Measurements from ENCODE around the gene SOCS2. TPM values are rescaled to one million over a fixed set of nuclear protein-coding genes. Genes with fewer than 3 reads are reported as not detected.

The SOCS2 gene
- total and polyA plus RNA-seq, 10 of the 15 experiments (the other 5 are each of a cell fraction or from before 2014, with no cell fraction given) = 2.6 to 12.0 (median 7.2) TPM

DNA sequence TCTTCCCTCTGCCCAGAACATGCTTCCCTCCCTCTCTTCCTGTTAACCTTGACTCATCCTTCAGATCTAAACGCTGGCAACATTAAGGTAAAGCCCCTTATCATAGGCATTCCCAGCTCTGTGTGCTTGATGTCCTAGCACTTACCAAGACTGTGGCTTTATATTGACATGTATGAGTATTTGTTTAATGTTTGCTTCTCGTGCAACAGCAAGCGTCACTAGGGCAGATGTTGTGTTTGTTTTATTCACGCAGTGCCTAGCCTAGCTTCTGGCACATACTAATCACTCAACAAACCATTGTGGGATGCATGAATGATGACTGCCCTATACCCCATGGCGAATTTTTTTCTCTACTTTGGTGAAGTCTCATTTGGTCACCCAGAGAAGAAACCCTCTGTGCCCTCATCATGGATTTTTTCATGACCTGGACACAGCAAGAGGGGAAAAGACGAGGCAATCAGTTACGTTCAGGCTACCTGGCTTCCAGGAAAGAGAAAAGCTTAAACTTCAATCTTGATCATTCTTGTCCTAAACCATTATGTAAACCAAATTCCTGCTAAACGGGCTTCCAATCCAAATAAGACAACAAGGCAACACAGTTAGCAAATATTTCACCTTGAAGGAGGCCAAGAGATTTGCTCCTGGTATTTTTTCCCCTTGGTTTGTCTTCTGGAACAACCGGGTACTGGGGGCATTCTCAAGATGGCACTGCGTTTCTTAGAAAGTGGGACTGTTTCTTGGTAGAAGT is 47.9 kb upstream of the SOCS2 start:
- Histone ChIP-seq H3K36me3 (ENCODE audit: control insufficient read depth in 2 of 2, insufficient read depth in 2 of 2, low read length in 1 of 2) (no peaks in the 10 kb centered on the region), H4K20me1 (ENCODE audit: control insufficient read depth, insufficient read depth) (no peaks in the 10 kb centered on the region), H3K4me3 (no peak overlapping the region), H3K4me2 (ENCODE audit: control insufficient read depth, insufficient read depth) (no peak overlapping the region), H2AFZ (ENCODE audit: control insufficient read depth, low read depth, low read length) (no peak overlapping the region), H3K27me3 (replicated peaks in 1 of 2; ENCODE audit: control insufficient read depth in 2 of 2, insufficient read depth in 2 of 2, low read length in 1 of 2) (peaks cover 0 to 4% of the 10 kb centered on the region in 2 experiments; a peak in 2 of 4 replicates), H3K4me1 (ENCODE audit: control insufficient read depth, insufficient read depth, low read length) (no peaks in the 10 kb centered on the region), H3K79me2 (ENCODE audit: control insufficient read depth, insufficient read depth, low read length) (no peaks in the 10 kb centered on the region), H3K9ac (ENCODE audit: control insufficient read depth, insufficient read depth, low read length) (no peak overlapping the region), H3K27ac (ENCODE audit: control insufficient read depth, insufficient read depth) (no peak overlapping the region), H3K9me3 (replicated peaks; ENCODE audit: control insufficient read depth, insufficient read depth, low read length) (no peaks in the 10 kb centered on the region)
- TF ChIP-seq SMAD1 (IDR thresholded peaks at IDR 0.05; ENCODE audit: low read depth, partially characterized antibody) (no peak), DPF2 (IDR thresholded peaks at IDR 0.05) (no peak), FOXK2 (IDR thresholded peaks at IDR 0.05) (no peak), ZSCAN29 (IDR thresholded peaks at IDR 0.05) (no peak), SP1 (IDR thresholded peaks at IDR 0.05; ENCODE audit: low read depth, low read length) (no peak), ZNF592 (IDR thresholded peaks at IDR 0.05) (no peak), EGR1 (IDR thresholded peaks at IDR 0.05; ENCODE audit: borderline replicate concordance in 1 of 2, low read depth in 2 of 2, low read length in 2 of 2) (no peak)
- TF ChIP-seq, protein P1, sequence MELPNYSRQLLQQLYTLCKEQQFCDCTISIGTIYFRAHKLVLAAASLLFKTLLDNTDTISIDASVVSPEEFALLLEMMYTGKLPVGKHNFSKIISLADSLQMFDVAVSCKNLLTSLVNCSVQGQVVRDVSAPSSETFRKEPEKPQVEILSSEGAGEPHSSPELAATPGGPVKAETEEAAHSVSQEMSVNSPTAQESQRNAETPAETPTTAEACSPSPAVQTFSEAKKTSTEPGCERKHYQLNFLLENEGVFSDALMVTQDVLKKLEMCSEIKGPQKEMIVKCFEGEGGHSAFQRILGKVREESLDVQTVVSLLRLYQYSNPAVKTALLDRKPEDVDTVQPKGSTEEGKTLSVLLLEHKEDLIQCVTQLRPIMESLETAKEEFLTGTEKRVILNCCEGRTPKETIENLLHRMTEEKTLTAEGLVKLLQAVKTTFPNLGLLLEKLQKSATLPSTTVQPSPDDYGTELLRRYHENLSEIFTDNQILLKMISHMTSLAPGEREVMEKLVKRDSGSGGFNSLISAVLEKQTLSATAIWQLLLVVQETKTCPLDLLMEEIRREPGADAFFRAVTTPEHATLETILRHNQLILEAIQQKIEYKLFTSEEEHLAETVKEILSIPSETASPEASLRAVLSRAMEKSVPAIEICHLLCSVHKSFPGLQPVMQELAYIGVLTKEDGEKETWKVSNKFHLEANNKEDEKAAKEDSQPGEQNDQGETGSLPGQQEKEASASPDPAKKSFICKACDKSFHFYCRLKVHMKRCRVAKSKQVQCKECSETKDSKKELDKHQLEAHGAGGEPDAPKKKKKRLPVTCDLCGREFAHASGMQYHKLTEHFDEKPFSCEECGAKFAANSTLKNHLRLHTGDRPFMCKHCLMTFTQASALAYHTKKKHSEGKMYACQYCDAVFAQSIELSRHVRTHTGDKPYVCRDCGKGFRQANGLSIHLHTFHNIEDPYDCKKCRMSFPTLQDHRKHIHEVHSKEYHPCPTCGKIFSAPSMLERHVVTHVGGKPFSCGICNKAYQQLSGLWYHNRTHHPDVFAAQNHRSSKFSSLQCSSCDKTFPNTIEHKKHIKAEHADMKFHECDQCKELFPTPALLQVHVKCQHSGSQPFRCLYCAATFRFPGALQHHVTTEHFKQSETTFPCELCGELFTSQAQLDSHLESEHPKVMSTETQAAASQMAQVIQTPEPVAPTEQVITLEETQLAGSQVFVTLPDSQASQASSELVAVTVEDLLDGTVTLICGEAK (IDR thresholded peaks at IDR 0.05; ENCODE audit: borderline replicate concordance) = no peak
- ChIA-PET SMC1A (ENCODE audit: uncharacterized antibody, unreplicated experiment) (interaction anchor here (0.9 kb wide), 1 partner anchor 576 kb away, joined by 4 read pairs; no protein-coding TSS in a partner anchor), POLR2A (no interaction called here), CTCF (interaction anchor here (0.6 to 3.3 kb wide), 3 partner anchors 576 to 1016 kb away, joined by 4 to 16 read pairs (median 5); no protein-coding TSS in a partner anchor), RAD21 (ENCODE audit: unreplicated experiment) (interaction anchor here (1.3 kb wide), 1 partner anchor 576 kb away, joined by 4 read pairs; no protein-coding TSS in a partner anchor)
- intact Hi-C loops (cut with micrococcal nuclease; ENCODE audit: unreplicated experiment) = loop anchor here (1.0 kb wide), 1 partner anchor 578 kb away; no protein-coding TSS in a partner anchor
- BruUV-seq (replicated peaks) = no TSS peak
- ATAC-seq = no peak
- DNase-seq (ENCODE audit: low read depth, low spot score) = no peak
- FAIRE-seq = no peak
- WGBS (ENCODE audit: insufficient coverage, insufficient replicate concordance, low lambda C conversion rate, missing lambda C conversion rate) = 48% methylated on average over 10 of the region's 10 CpGs
- in situ Hi-C loops (cut with MboI) = no loop called here

Data from GM12878 (cell line).